H9 (cell line): ENCODE measurements around the gene SLC26A9. TPM values are rescaled to one million over a fixed set of nuclear protein-coding genes. Genes with fewer than 3 reads are reported as not detected.

Experiments used
- DNase-seq: peaks from one replicate; pipeline ENCODE4 v3.0.0-alpha.2; 2017
- H2AFZ ChIP-seq: one replicate; pipeline ENCODE4 v1.6.1; 2013; ENCODE audit warnings: mild to moderate bottlenecking, low read length, control low read depth, moderate library complexity
- H2AK5ac ChIP-seq: 2 replicates; pipeline ENCODE4 v1.6.1; 2013; ENCODE audit warnings: low read length, control low read depth, mixed read lengths; ENCODE audit not compliant: insufficient read length
- H2BK120ac ChIP-seq: one replicate; pipeline ENCODE4 v1.6.1; 2013; ENCODE audit warnings: low read depth, mild to moderate bottlenecking, low read length, control low read depth, inconsistent platforms; ENCODE audit not compliant: poor library complexity, severe bottlenecking
- H2BK12ac ChIP-seq: 2 replicates; pipeline ENCODE4 v1.6.1; 2013; ENCODE audit warnings: low read length, control low read depth, mixed read lengths, low read depth; ENCODE audit not compliant: insufficient read length
- H2BK15ac ChIP-seq: 2 replicates; pipeline ENCODE4 v1.6.1; 2013; ENCODE audit warnings: low read depth, low read length, control low read depth
- H2BK20ac ChIP-seq: one replicate; pipeline ENCODE4 v1.6.1; 2013; ENCODE audit warnings: low read depth, mild to moderate bottlenecking, low read length, control low read depth, inconsistent platforms; ENCODE audit not compliant: poor library complexity, severe bottlenecking
- H2BK5ac ChIP-seq: 2 replicates; pipeline ENCODE4 v1.6.1; 2013; ENCODE audit warnings: low read length, control low read depth, mixed read lengths; ENCODE audit not compliant: insufficient read length
- H3K14ac ChIP-seq: 2 replicates; pipeline ENCODE4 v1.6.1; 2013; ENCODE audit warnings: low read length, control low read depth; ENCODE audit not compliant: insufficient read depth
- H3K18ac ChIP-seq: 2 replicates; pipeline ENCODE4 v1.6.1; 2013; ENCODE audit warnings: low read depth, mild to moderate bottlenecking, mixed read lengths, low read length, control low read depth; ENCODE audit not compliant: insufficient read length
- H3K23ac ChIP-seq: 2 replicates; pipeline ENCODE4 v1.6.1; 2013; ENCODE audit warnings: low read length, control low read depth, mixed read lengths, low read depth; ENCODE audit not compliant: insufficient read length
- H3K23me2 ChIP-seq: 2 replicates; pipeline ENCODE4 v1.6.1; 2013; ENCODE audit warnings: low read depth, mild to moderate bottlenecking, mixed read lengths, low read length, control low read depth; ENCODE audit not compliant: insufficient read length, poor library complexity, severe bottlenecking
- H3K27ac ChIP-seq: 2 replicates; pipeline ENCODE4 v1.5.1; 2013; ENCODE audit warnings: low read length, control low read depth, mixed read lengths, low read depth; ENCODE audit not compliant: insufficient read length
- H3K27me3 ChIP-seq: 2 replicates; pipeline ENCODE4 v1.6.1; 2013; ENCODE audit warnings: low read length, control low read depth, inconsistent platforms; ENCODE audit not compliant: insufficient read depth
- H3K4ac ChIP-seq: 2 replicates; pipeline ENCODE4 v1.6.1; 2013; ENCODE audit warnings: low read depth, mild to moderate bottlenecking, control low read depth, inconsistent platforms, low read length, moderate library complexity
- H3K4me1 ChIP-seq: 2 replicates; pipeline ENCODE4 v1.6.1; 2013; ENCODE audit warnings: low read length, control low read depth, inconsistent platforms; ENCODE audit not compliant: insufficient read depth
- H3K4me2 ChIP-seq: 2 replicates; pipeline ENCODE4 v1.6.1; 2013; ENCODE audit warnings: low read length, control low read depth, mixed read lengths; ENCODE audit not compliant: insufficient read length, insufficient read depth
- H3K56ac ChIP-seq: 2 replicates; pipeline ENCODE4 v1.6.1; 2013; ENCODE audit warnings: low read depth, mild to moderate bottlenecking, mixed read lengths, low read length, control low read depth; ENCODE audit not compliant: insufficient read length
- H3K79me1 ChIP-seq: 2 replicates; pipeline ENCODE4 v1.6.1; 2013; ENCODE audit warnings: low read depth, mild to moderate bottlenecking, moderate library complexity, low read length, control low read depth, inconsistent platforms; ENCODE audit not compliant: insufficient read depth, poor library complexity, severe bottlenecking
- H3K79me2 ChIP-seq: 2 replicates; pipeline ENCODE4 v1.6.1; 2013; ENCODE audit warnings: low read length, control low read depth, inconsistent platforms; ENCODE audit not compliant: insufficient read depth
- H3K9ac ChIP-seq: 2 replicates; pipeline ENCODE4 v1.6.1; 2013; ENCODE audit warnings: low read length, control low read depth, mixed read lengths; ENCODE audit not compliant: insufficient read length; ENCODE audit errors: extremely low read depth
- H3K9me3 ChIP-seq: one replicate; pipeline ENCODE4 v1.6.1; 2013; ENCODE audit warnings: low read depth, low read length, inconsistent platforms; ENCODE audit not compliant: control insufficient read depth
- H3T11ph ChIP-seq: one replicate; pipeline ENCODE4 v1.6.1; 2013; ENCODE audit warnings: mild to moderate bottlenecking, low read length, control low read depth, inconsistent platforms
- H4K20me1 ChIP-seq: one replicate; pipeline ENCODE4 v1.6.1; 2013; ENCODE audit not compliant: control insufficient read depth, insufficient read length, insufficient read depth
- H4K5ac ChIP-seq: 2 replicates; pipeline ENCODE4 v1.6.1; 2013; ENCODE audit warnings: low read depth, mild to moderate bottlenecking, mixed read lengths, low read length, control low read depth; ENCODE audit not compliant: insufficient read length
- H4K8ac ChIP-seq: replicated peaks from 2 replicates; pipeline ENCODE4 v1.6.1; 2013; ENCODE audit warnings: low read length, control low read depth, mixed read lengths, low read depth; ENCODE audit not compliant: insufficient read length
- H4K91ac ChIP-seq: 2 replicates; pipeline ENCODE4 v1.6.1; 2013; ENCODE audit warnings: low read depth, mild to moderate bottlenecking, moderate library complexity, mixed read lengths, low read length, control low read depth; ENCODE audit not compliant: insufficient read length
- H3K27ac Mint-ChIP-seq, 3 experiments: 2 replicates in 2 of 3; 3 replicates in 1 of 3; pipeline ENCODE4 v1.8.0; 2020 to 2021; ENCODE audit warnings: mixed read lengths in 3 of 3, mild to moderate bottlenecking in 1 of 3, moderate library complexity in 1 of 3
- H3K27me3 Mint-ChIP-seq: 2 replicates; pipeline ENCODE4 v1.8.0; 2021; ENCODE audit warnings: low read depth, mild to moderate bottlenecking, moderate library complexity, mixed read lengths
- H3K36me3 Mint-ChIP-seq, 3 experiments: 2 replicates in 2 of 3; 3 replicates in 1 of 3; pipeline ENCODE4 v1.8.0; 2020 to 2021; ENCODE audit warnings: low read depth in 3 of 3, mixed read lengths in 3 of 3; ENCODE audit not compliant: insufficient read depth in 1 of 3
- H3K4me1 Mint-ChIP-seq, 2 experiments: 2 replicates each; pipeline ENCODE4 v1.8.0; 2020; ENCODE audit warnings: mixed read lengths in 2 of 2
- H3K4me3 Mint-ChIP-seq, 2 experiments: 2 replicates in 1 of 2; 3 replicates in 1 of 2; pipeline ENCODE4 v1.8.0; 2020 to 2021; ENCODE audit warnings: mild to moderate bottlenecking in 2 of 2, mixed read lengths in 2 of 2, moderate library complexity in 1 of 2
- H3K9me3 Mint-ChIP-seq, 2 experiments: 2 replicates in 1 of 2; 3 replicates in 1 of 2; pipeline ENCODE4 v1.8.0; 2020; ENCODE audit warnings: mild to moderate bottlenecking in 2 of 2, mixed read lengths in 2 of 2, moderate library complexity in 1 of 2
- total RNA-seq: library from RNA; stranded (reverse); gene quantifications from 2 replicates; pipeline ENCODE4 v1.2.1, GENCODE V29; 2021
- TF ChIP-seq, protein P1 (sequence below): fragments of 200-600 bp; sonication (generic); conservative IDR thresholded peaks from 3 replicates; pipeline ENCODE4 v1.8.0; 2021; ENCODE audit warnings: antibody characterized with exemption, mild to moderate bottlenecking

Gene SLC26A9
- total RNA-seq, 1 experiment from 2014 or later: not detected

DNA sequence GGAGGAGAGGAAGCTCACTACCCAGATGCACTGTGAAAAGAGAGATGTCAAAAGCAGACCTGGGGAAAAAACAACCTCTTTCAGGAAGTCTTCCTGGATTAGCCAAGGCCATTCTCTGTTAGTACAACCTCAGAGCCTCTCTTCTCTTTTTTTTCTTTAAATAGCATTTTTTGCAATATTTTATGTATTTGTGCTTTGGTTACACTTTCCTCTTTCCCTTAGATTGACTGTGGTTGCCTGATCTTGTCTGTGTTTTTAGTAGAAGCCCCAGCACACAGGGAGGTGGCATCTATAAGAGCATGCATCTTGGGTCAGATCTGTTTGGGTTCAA lies 18.8 kb downstream of the SLC26A9 start:
- TF ChIP-seq, protein P1, sequence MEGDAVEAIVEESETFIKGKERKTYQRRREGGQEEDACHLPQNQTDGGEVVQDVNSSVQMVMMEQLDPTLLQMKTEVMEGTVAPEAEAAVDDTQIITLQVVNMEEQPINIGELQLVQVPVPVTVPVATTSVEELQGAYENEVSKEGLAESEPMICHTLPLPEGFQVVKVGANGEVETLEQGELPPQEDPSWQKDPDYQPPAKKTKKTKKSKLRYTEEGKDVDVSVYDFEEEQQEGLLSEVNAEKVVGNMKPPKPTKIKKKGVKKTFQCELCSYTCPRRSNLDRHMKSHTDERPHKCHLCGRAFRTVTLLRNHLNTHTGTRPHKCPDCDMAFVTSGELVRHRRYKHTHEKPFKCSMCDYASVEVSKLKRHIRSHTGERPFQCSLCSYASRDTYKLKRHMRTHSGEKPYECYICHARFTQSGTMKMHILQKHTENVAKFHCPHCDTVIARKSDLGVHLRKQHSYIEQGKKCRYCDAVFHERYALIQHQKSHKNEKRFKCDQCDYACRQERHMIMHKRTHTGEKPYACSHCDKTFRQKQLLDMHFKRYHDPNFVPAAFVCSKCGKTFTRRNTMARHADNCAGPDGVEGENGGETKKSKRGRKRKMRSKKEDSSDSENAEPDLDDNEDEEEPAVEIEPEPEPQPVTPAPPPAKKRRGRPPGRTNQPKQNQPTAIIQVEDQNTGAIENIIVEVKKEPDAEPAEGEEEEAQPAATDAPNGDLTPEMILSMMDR: no peak
- peaks cover 16 to 18% of the 10 kb centered on the region in 2 experiments for H3K4me1 Mint-ChIP-seq
- Histone ChIP-seq H2BK12ac (no peak overlapping the region), H4K5ac (no peak overlapping the region), H3K14ac (no peak overlapping the region), H3K79me1 (no peaks in the 10 kb centered on the region), H3K79me2 (no peaks in the 10 kb centered on the region), H3T11ph (no peak overlapping the region), H2BK120ac (no peak overlapping the region), H2AFZ (no peak overlapping the region), H3K23me2 (no peaks in the 10 kb centered on the region), H2BK20ac (no peak overlapping the region), H3K23ac (no peak overlapping the region), H3K27ac (no peak overlapping the region), H3K9ac (no peak overlapping the region), H3K4me2 (no peak overlapping the region), H4K8ac (no peak overlapping the region), H4K20me1 (no peaks in the 10 kb centered on the region), H3K9me3 (no peaks in the 10 kb centered on the region), H3K4ac (no peak overlapping the region), H3K4me1 (no peaks in the 10 kb centered on the region), H4K91ac (no peak overlapping the region), H2BK5ac (no peak overlapping the region), H2AK5ac (no peak overlapping the region), H2BK15ac (no peak overlapping the region), H3K56ac (no peak overlapping the region), H3K18ac (no peak overlapping the region), H3K27me3 (no peaks in the 10 kb centered on the region)
- no peaks in the 10 kb centered on the region for H3K36me3 Mint-ChIP-seq
- H3K9me3 Mint-ChIP-seq: no peaks in the 10 kb centered on the region
- no peak overlapping the region; a peak in 2 of 7 replicates for H3K27ac Mint-ChIP-seq
- no peak for DNase-seq
- no peaks in the 10 kb centered on the region; the same call in 1 of the 2 replicates for H3K27me3 Mint-ChIP-seq
- H3K4me3 Mint-ChIP-seq: no peak overlapping the region
